Kidney (tissue), 14 donors: ENCODE results near the gene TMEM151A. TPM values are rescaled to one million over a fixed set of nuclear protein-coding genes. Genes with fewer than 3 reads are reported as not detected.

Experiments used
- DNase-seq, 5 donors: peaks; one replicate each; pipeline ENCODE4 v3.0.0-alpha.2; 2013 to 2020
- FAIRE-seq: peaks from 2 replicates; lab custom pipeline; 2012; peaks lifted over from hg19 to GRCh38; lab: Jason Lieb, UNC
- H3K27ac ChIP-seq, 2 donors: one replicate each; pipeline ENCODE4 v1.7.0; 2013; ENCODE audit warnings: low read depth in 2 of 2, low read length in 2 of 2, inconsistent platforms in 1 of 2
- H3K27me3 ChIP-seq: one replicate; pipeline ENCODE4 v1.7.1; 2013; ENCODE audit warnings: low read length, inconsistent platforms; ENCODE audit not compliant: control insufficient read depth, insufficient read depth
- H3K36me3 ChIP-seq, 3 donors: one replicate each; pipeline versions ENCODE4 v1.7.0 to v1.7.1; 2013; ENCODE audit warnings: low read length in 3 of 3, control low read depth in 1 of 3, inconsistent platforms in 1 of 3; ENCODE audit not compliant: insufficient read depth in 3 of 3, control insufficient read depth in 2 of 3
- H3K4me1 ChIP-seq, 3 donors: one replicate each; pipeline versions ENCODE4 v1.7.0 to v1.7.1; 2013; ENCODE audit warnings: low read length in 3 of 3, inconsistent platforms in 1 of 3, low read depth in 1 of 3; ENCODE audit not compliant: control insufficient read depth in 2 of 3, insufficient read depth in 2 of 3
- H3K4me3 ChIP-seq, 3 donors: one replicate each; pipeline versions ENCODE4 v1.7.0 to v1.8.1; 2013; ENCODE audit warnings: low read length in 3 of 3, control low read depth in 1 of 3, inconsistent platforms in 1 of 3
- H3K9ac ChIP-seq, 3 donors: one replicate each; pipeline versions ENCODE4 v1.7.0 to v1.7.1; 2013; ENCODE audit warnings: low read length in 3 of 3, control low read depth in 1 of 3, inconsistent platforms in 1 of 3
- H3K9me3 ChIP-seq, 3 donors: one replicate each; pipeline versions ENCODE4 v1.7.0 to v1.7.1; 2013; ENCODE audit warnings: low read length in 3 of 3, control low read depth in 1 of 3, inconsistent platforms in 1 of 3; ENCODE audit not compliant: control insufficient read depth in 2 of 3, insufficient read depth in 1 of 3
- intact Hi-C: fragments of 100-400 bp; cut with DNase I; formaldehyde crosslinking; loops from one replicate; pipeline ENCODE4 v1.11.1; 2022
- polyA plus RNA-seq: library from polyadenylated mRNA; stranded (reverse); fragments of 350-450 nt; fragmentation: Illumina TruSeq; extraction: RNeasy Lipid Tissue Mini Kit (QIAGEN cat#74804); gene quantifications from one replicate; pipeline ENCODE4 v1.2.3, GENCODE V29; 2014; ENCODE audit warnings: low read depth, low replicate concordance; ENCODE audit not compliant: insufficient read depth
- total RNA-seq: library from RNA; stranded (reverse); fragmentation: NEBNext Ultra II Directional; extraction: Animal tissue kit (Norgen Biotek cat#: 25700); gene quantifications from one replicate; pipeline ENCODE4 v1.2.1, GENCODE V29; 2021
- TF ChIP-seq, protein P1 (sequence below): IDR thresholded peaks from 3 replicates; pipeline ENCODE4 v1.5.1; 2012; ENCODE audit warnings: mild to moderate bottlenecking, moderate library complexity, borderline replicate concordance; ENCODE audit not compliant: insufficient read depth; ENCODE audit errors: extremely low read depth
- donor health status: control.
- donor health status: control.
- donor health status: control.
- donor health status: control.
- donor health status: control.
- donor health status: DM: yes; HTN: yes; CAD: no.
- donor health status: Normal renal cell carcinoma (clear cell type).

Gene TMEM151A
- total and polyA plus RNA-seq, 2 donors from 2014 or later: 0.19 TPM; not detected in 1

DNA sequence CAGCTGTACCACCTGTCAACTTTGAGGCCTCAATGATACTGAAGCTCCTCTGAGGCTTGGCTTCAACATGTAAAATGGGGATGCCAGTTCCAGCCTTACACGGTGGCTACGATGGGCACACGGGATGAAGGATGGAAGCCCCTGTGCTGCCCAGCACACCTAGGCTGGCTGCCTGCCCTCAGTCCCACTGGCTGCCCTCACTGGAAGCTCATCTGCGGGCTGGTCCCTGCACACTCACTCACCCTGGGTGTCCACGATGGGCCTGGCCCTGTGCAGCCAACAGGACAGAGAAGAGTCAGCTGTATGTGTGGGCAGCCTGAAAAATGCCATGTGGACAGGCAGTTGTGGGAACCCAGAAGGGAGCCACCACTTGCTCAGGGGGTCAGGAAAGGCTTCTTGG is 5.0 kb upstream of the TMEM151A start:
- TF ChIP-seq, protein P1, sequence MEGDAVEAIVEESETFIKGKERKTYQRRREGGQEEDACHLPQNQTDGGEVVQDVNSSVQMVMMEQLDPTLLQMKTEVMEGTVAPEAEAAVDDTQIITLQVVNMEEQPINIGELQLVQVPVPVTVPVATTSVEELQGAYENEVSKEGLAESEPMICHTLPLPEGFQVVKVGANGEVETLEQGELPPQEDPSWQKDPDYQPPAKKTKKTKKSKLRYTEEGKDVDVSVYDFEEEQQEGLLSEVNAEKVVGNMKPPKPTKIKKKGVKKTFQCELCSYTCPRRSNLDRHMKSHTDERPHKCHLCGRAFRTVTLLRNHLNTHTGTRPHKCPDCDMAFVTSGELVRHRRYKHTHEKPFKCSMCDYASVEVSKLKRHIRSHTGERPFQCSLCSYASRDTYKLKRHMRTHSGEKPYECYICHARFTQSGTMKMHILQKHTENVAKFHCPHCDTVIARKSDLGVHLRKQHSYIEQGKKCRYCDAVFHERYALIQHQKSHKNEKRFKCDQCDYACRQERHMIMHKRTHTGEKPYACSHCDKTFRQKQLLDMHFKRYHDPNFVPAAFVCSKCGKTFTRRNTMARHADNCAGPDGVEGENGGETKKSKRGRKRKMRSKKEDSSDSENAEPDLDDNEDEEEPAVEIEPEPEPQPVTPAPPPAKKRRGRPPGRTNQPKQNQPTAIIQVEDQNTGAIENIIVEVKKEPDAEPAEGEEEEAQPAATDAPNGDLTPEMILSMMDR: no peak
- DNase-seq (no peak), FAIRE-seq (no peak)
- intact Hi-C loops: no loop called here
- Histone ChIP-seq H3K9me3 (no peaks in the 10 kb centered on the region), H3K27me3 (peaks cover 3% of the 10 kb centered on the region), H3K27ac (no peak overlapping the region), H3K4me3 (no peak overlapping the region), H3K9ac (no peak overlapping the region), H3K4me1 (peaks cover 0 to 19% (median 13%) of the 10 kb centered on the region in 3 donors), H3K36me3 (peaks cover 0 to 9% (median 0%) of the 10 kb centered on the region in 3 donors)

DNA sequence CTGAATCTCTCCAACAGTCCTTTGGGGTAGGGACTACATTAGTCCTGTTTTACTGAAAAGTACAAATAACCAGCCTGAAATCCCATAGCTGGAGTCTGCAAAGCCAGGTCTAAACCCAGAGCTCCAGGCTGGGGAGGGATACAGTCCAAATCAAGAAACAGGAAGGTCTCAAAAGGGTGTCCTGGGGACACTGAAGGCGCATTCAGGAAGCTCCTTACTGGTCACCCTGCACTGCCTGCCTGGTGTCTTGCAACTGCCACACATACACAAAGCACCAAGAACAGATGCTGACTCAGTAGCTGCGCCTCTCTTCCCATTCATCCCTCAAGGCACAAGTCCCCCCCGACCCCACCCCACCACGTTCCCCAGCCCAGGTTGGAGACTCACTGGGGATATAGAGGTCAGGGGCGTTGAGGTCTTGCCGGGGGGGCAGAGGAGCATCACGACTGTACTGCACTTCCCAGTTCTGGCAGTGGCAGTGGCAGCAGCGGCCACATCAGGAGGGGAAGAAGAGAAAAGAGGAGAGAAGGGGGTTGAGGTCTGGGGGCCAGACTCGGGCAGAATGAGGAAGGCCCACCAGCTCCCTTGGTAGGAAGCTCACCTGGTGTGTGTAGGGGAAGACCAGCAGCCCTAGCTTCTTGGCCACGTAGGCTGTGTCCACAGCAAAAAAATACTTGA is 4.3 kb upstream of the TMEM151A start:
- H3K27me3 ChIP-seq: peaks cover 3% of the 10 kb centered on the region
- no peak overlapping the region for H3K4me3 ChIP-seq
- H3K27ac ChIP-seq: no peak overlapping the region
- DNase-seq (peak in 2 of 5 donors; percentile 54 to 69), FAIRE-seq (no peak)
- H3K4me1 ChIP-seq: peaks cover 0 to 19% (median 13%) of the 10 kb centered on the region in 3 donors
- peaks cover 0 to 9% (median 0%) of the 10 kb centered on the region in 3 donors for H3K36me3 ChIP-seq
- intact Hi-C loops: no loop called here
- H3K9ac ChIP-seq: no peak overlapping the region
- TF ChIP-seq, protein P1: no peak
- H3K9me3 ChIP-seq: no peaks in the 10 kb centered on the region

DNA sequence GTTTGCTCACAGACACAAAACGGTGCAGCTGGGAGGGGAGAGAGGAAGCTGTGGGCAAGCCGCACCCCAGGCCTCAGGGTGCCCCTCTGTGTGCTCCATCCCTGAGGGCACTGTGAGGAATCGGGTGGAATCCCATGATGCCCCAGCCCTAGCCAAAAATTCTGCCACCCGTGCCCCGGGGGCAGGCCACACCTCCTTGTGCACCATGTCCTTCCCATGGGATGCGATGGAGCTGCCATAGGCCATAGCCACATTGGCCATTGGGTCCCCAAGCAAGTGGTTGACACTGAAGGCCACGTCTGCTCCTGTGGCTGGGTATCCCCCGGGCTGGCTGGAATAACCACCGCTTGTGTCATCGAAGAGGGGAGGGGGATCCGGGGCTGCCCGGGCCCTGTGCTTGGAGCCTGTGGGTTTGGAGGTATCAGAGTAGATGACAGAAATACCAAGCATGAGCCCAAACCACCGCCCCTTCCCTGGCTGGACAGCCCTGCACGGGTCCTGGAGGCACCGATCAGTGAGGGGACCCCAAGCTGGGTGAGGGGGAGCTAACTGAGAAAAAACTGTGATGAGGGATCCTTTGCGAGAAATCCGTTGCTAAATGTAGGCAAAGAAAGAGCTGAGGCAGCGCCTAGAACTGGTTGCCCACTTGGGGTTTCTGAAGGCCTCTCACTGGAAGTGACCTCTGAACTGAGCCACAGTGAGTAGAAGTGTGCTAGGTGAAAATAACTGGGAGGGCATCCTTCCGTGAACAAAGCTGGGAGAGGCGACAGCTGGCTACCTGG is 3.6 kb upstream of the TMEM151A start:
- peak overlapping the region; percentile 65 to 95 (median 81) for H3K4me3 ChIP-seq
- peaks cover 0 to 17% (median 13%) of the 10 kb centered on the region in 3 donors for H3K4me1 ChIP-seq
- H3K9me3 ChIP-seq: no peaks in the 10 kb centered on the region
- intact Hi-C loops: no loop called here
- DNase-seq: peak in 2 of 5 donors; percentile 49 to 78
- H3K36me3 ChIP-seq: peaks cover 0 to 9% (median 0%) of the 10 kb centered on the region in 3 donors
- H3K27me3 ChIP-seq: peaks cover 10% of the 10 kb centered on the region
- H3K27ac ChIP-seq: peak overlapping the region; percentile 91 to 95
- TF ChIP-seq, protein P1: no peak
- FAIRE-seq: no peak
- H3K9ac ChIP-seq: peak overlapping the region; percentile 32 to 77 (median 68)
